IPS-18c (cell line): ENCODE measurements around the gene GIPC1.
"Not testable (repeated sequence)": the region's sequence is repeated elsewhere in the genome, so short reads cannot be mapped to it uniquely, and the experiment has no call there.

Experiments
- H3K4me3 ChIP-seq: 2 replicates; pipeline ENCODE4 v1.7.0; 2013; ENCODE audit warnings: low read depth, mild to moderate bottlenecking, low read length, moderate library complexity; ENCODE audit not compliant: insufficient read depth
- H3K9me3 ChIP-seq: one replicate; pipeline ENCODE4 v1.6.1; 2013; ENCODE audit warnings: mild to moderate bottlenecking, low read length, moderate library complexity; ENCODE audit not compliant: control insufficient read depth, insufficient read depth

Gene GIPC1

GRCh38 chr19:14452303-14452702 lies 43.6 kb downstream of the GIPC1 start:
- H3K4me3 ChIP-seq, H3K9me3 ChIP-seq: not testable (repeated sequence)

- no peaks in the 10 kb centered on the region for H3K9me3 ChIP-seq
Observed at GRCh38 chr19:14450876-14451275, 45.1 kb downstream of the GIPC1 start.

GRCh38 chr19:14450168-14450874 lies 45.6 kb downstream of the GIPC1 start:
- no peak overlapping the region for H3K4me3 ChIP-seq

More at GRCh38 chr19:14450876-14451275, 45.1 kb downstream of the GIPC1 start:
- H3K4me3 ChIP-seq, result no peak overlapping the region

GRCh38 chr19:14449321-14449720 lies 46.6 kb downstream of the GIPC1 start:
- no peaks in the 10 kb centered on the region for H3K9me3 ChIP-seq

More at GRCh38 chr19:14450168-14450874, 45.6 kb downstream of the GIPC1 start:
- H3K9me3 ChIP-seq, result no peaks in the 10 kb centered on the region

GRCh38 chr19:14446336-14447036 lies 49.4 kb downstream of the GIPC1 start:
- Histone ChIP-seq H3K4me3 (no peak overlapping the region), H3K9me3 (no peaks in the 10 kb centered on the region)

More at GRCh38 chr19:14449321-14449720, 46.6 kb downstream of the GIPC1 start:
- no peak overlapping the region for H3K4me3 ChIP-seq

- Histone ChIP-seq H3K9me3 (no peaks in the 10 kb centered on the region), H3K4me3 (no peak overlapping the region; the same call in 1 of the 2 replicates)
Observed at GRCh38 chr19:14443632-14444216, 52.2 kb downstream of the GIPC1 start.

- Histone ChIP-seq H3K4me3 (no peak overlapping the region), H3K9me3 (no peaks in the 10 kb centered on the region)
Observed at GRCh38 chr19:14442891-14443631, 52.9 kb downstream of the GIPC1 start.

- H3K4me3 ChIP-seq, result no peak overlapping the region
- no peaks in the 10 kb centered on the region for H3K9me3 ChIP-seq
Observed at GRCh38 chr19:14441041-14441938, 54.6 kb downstream of the GIPC1 start.

GRCh38 chr19:14440049-14440448 lies 55.9 kb downstream of the GIPC1 start:
- no peak overlapping the region for H3K4me3 ChIP-seq
- H3K9me3 ChIP-seq, result no peaks in the 10 kb centered on the region

GRCh38 chr19:14439014-14439413 lies 56.9 kb downstream of the GIPC1 start:
- Histone ChIP-seq H3K4me3 (no peak overlapping the region), H3K9me3 (no peaks in the 10 kb centered on the region)

GRCh38 chr19:14437578-14438140 lies 58.3 kb downstream of the GIPC1 start:
- H3K9me3 ChIP-seq, result no peaks in the 10 kb centered on the region
- no peak overlapping the region for H3K4me3 ChIP-seq

GRCh38 chr19:14435320-14436050 lies 60.4 kb downstream of the GIPC1 start:
- no peaks in the 10 kb centered on the region for H3K9me3 ChIP-seq
- no peak overlapping the region for H3K4me3 ChIP-seq

- H3K9me3 ChIP-seq, result no peaks in the 10 kb centered on the region
- H3K4me3 ChIP-seq, result peak overlapping the region; percentile 67
Observed at GRCh38 chr19:14434543-14435319, 61.2 kb downstream of the GIPC1 start.

GRCh38 chr19:14433554-14434501 lies 62.1 kb downstream of the GIPC1 start:
- Histone ChIP-seq H3K9me3 (no peaks in the 10 kb centered on the region), H3K4me3 (peak overlapping the region; percentile 67)
